HG02938 (cell line): ENCODE results near the gene TMPRSS4.

Source experiments
- ATAC-seq: cut with Tn5 transposase; IDR thresholded peaks from one replicate; pipeline ENCODE4 v1.9.1; 2021; ENCODE audit warnings: mild to moderate bottlenecking, moderate library complexity; ENCODE audit not compliant: unreplicated experiment

TMPRSS4 gene

GRCh38 chr11:118132385-118133151 lies 55.7 kb downstream of the TMPRSS4 start:
- no peak for ATAC-seq

GRCh38 chr11:118133816-118134215 lies 56.9 kb downstream of the TMPRSS4 start:
- no peak for ATAC-seq

DNA sequence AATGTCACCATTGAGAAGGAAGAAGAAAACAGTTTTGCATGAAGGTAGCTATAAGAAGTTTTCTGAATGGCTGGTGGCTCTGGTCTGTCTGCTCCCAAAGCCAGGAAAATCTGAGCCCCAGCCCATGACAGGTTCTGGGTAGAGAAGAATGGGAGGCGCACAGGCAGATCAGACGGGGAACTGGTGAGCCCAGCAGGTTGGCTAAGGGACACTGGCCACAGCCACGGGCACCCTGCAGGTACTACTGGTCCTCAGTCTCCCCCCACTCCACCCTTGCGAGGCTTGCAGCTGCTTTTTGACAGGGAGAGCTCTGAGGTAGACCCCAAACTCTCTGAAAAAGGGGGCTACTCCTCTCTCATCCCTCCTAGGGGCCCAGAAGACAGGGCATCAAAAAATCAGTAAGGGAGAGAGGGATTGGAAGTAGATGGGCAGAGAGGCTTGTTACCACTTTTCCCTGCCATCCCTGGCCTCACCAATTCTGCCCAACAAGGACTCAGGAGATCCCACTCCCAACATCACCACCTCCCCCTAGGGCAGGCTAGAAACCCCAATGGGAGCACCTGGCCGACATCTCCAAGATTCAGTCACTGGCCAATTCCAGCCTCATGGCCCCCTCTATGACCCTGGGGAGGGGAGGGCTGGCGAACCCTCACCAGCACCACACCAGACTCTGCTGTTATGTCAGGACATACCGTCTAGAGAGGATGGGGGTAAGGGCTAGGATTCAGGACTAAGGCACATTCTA lies 58.3 kb downstream of the TMPRSS4 start:
- no peak for ATAC-seq

- ATAC-seq, result no peak
Measured at GRCh38 chr11:118135796-118136165, 58.9 kb downstream of the TMPRSS4 start.

DNA sequence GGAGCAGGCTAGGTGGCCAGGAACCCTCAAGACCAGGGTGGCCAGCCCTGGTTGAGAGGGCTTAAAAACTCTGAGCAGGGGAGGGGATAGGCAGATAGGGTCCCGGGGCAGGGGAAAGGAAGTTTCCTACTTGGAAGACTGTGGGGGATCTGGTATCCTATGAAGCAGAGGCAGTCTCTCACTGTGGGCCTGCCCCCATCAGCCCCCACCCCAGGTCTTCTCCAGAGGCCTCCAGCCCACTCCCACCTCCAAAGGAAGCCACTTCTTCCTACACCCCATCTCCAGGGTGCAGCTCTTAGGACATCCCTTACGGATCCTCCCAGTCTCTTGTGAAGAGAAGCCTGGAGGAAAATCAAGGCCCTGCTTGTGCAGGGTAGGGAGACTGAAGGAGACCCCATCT lies 59.5 kb downstream of the TMPRSS4 start:
- no peak for ATAC-seq

GRCh38 chr11:118136801-118137200 lies 59.9 kb downstream of the TMPRSS4 start:
- no peak for ATAC-seq

DNA sequence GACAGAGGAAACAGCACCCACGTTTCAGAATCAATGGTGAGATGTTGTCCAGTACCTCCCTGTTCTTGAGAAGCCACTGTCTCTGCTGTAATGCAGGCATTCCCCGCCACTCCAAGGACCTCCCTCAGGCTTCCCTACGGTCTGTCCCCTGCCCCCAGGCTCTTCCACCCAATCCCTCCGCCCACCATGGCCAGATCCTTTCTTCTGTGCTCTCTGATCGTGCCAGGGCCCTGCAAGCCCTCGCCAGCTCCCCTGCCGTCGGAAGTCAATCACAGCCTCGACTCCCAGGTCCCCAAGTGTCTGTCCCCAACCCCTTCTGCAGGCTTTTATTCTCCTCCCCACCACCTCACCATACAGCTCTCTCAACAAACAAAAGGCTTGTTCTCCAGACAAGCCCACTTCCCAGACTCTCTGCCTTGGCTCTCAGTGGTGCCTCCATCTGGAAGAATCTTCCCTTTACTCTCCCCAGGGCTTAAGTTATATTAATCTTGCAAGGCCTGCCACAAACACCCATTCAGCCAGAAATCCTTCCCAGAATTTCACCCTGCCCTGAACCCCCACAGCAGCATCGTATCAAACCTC lies 62.1 kb downstream of the TMPRSS4 start:
- no peak for ATAC-seq

GRCh38 chr11:118139578-118139977 lies 62.7 kb downstream of the TMPRSS4 start:
- ATAC-seq, result no peak

GRCh38 chr11:118142081-118142480 lies 65.2 kb downstream of the TMPRSS4 start:
- ATAC-seq, result no peak

DNA sequence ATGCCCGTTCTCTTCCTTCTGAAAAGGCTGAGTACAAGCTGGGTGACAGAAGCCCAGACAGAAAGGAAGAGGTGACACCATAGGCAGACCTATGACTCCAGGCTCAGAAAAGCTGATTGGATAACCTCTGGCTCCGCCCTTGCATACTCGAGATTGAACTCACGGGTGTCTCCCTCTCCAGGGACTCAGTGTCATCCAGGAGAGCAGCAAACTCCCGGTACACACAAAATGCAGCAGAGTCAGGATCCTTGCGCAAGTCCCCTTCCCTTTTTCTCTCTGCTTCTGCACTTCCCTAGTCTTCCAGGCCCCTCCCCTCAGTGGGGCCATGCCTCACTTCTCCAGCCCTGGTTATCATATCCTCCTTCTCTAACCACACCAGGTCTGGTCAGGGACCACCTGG lies 65.9 kb downstream of the TMPRSS4 start:
- no peak for ATAC-seq

DNA sequence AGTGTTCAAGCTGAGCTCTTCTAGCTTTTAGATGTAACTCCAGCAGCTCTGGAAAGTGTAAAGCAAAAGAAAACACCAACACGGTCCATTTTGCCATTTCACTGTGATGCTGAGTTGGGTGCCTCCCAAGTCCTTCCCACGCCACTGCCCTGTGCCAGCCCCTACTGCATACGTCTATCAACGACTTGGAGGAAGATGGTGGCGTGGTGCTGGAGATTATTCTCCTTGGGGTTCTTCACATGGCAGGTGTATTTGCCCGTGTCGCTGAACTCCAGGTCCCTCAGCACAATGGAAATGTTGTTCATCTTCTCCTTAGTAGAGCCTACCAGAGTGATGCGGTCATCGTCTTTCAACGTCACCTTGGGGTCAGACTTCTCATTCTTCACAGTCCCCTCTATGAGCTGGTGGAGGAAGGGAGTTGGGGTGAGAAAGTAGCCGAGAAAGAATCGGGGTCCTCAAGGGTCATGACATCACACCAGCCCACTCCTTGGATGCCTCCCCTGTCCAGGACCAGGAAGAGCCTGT lies 66.8 kb downstream of the TMPRSS4 start:
- ATAC-seq, result no peak

- no peak for ATAC-seq
Measured at GRCh38 chr11:118144301-118145268, 67.7 kb downstream of the TMPRSS4 start.

GRCh38 chr11:118145285-118146227 lies 68.7 kb downstream of the TMPRSS4 start:
- peak; percentile 62 for ATAC-seq

DNA sequence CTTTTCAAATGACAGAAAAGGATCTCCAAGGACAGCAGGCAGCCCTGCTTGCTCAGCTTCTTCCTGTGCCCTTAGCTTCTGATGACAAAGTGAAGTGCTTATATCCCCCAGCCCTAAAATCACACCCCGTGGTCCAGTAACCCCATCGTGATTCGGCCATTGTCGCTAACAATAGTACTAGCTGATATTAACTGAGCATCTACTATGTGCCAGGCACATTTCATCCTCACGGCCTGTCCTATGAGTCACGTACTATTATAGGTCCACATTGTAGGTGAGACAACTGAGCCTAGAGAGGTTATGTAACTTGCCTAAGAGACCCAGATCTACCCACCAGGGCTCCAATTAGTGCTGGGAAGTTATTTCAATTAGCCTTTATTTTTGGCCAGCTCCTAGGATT lies 69.7 kb downstream of the TMPRSS4 start:
- no peak for ATAC-seq

GRCh38 chr11:118147502-118147901 lies 70.6 kb downstream of the TMPRSS4 start:
- no peak for ATAC-seq

DNA sequence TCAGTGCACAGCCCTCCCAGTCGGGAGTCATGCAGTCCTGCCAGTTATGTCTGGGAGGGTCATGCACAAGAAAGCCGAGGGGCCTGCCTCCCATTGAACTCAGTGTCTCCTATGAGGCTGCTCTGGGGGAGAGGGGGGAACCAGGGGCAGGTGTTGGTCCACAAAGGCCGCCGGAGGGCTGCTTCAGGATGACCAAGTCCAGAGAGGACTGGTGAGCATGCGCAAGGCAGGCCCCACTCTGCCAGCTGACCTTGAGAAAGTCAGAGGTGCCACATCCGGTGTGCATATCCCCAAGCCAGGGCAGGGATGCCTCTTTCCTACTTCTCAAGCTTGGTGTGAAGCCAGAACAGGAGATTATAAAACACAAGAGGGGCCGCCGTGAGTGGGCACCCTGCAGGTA lies 71.4 kb downstream of the TMPRSS4 start:
- ATAC-seq, result no peak

- ATAC-seq, result no peak
Measured at GRCh38 chr11:118148856-118149255, 72.0 kb downstream of the TMPRSS4 start.

- no peak for ATAC-seq
Measured at GRCh38 chr11:118149493-118149892, 72.6 kb downstream of the TMPRSS4 start.

- ATAC-seq, result no peak
Measured at GRCh38 chr11:118151431-118151830, 74.6 kb downstream of the TMPRSS4 start.
